Left forelimb (tissue), 1 donor: ENCODE data around the gene MRPL53.

Source experiments
- DNase-seq: peaks from one replicate; pipeline ENCODE4 v3.0.0-alpha.2; 2018; ENCODE audit warnings: low spot score

MRPL53 gene

DNA sequence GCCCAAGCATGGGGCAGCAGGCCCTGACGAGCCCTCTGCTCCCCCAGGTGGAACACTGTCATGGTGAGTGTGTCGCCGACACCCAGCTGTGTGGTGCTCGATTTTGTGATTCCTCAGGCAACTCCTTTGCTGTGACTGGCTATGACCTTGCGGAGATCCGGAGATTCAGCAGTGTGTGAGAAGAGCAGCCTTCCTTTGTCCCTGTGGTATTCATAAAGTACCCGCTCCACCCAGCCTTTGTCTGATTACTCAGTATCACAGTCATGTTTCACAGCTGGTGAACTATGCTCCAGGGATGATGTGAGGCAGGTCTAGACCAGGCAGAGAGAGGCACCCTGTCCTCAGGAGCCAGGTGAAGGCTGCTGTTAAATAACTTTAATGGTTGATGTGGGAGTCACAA is 47.0 kb downstream of the MRPL53 start:
- no peak for DNase-seq

DNA sequence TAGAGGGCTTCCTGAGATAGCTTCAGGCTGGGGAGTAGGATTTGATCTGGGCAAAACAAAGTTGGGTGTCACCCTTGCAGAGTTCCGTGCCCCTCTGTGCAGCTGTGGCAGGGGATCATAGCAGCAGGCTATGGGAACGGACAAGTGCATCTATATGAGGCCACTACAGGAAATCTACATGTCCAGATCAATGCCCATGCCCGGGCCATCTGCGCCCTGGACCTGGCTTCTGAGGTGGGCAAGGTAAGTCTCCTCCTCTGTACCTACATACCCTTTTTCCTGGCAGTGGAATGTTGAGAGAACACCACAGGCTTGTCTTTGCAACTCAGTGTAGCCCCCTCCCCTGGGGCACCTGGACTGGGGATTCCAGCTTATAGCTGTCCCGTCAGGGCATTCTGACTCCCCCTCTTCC is 47.5 kb downstream of the MRPL53 start:
- no peak for DNase-seq

DNA sequence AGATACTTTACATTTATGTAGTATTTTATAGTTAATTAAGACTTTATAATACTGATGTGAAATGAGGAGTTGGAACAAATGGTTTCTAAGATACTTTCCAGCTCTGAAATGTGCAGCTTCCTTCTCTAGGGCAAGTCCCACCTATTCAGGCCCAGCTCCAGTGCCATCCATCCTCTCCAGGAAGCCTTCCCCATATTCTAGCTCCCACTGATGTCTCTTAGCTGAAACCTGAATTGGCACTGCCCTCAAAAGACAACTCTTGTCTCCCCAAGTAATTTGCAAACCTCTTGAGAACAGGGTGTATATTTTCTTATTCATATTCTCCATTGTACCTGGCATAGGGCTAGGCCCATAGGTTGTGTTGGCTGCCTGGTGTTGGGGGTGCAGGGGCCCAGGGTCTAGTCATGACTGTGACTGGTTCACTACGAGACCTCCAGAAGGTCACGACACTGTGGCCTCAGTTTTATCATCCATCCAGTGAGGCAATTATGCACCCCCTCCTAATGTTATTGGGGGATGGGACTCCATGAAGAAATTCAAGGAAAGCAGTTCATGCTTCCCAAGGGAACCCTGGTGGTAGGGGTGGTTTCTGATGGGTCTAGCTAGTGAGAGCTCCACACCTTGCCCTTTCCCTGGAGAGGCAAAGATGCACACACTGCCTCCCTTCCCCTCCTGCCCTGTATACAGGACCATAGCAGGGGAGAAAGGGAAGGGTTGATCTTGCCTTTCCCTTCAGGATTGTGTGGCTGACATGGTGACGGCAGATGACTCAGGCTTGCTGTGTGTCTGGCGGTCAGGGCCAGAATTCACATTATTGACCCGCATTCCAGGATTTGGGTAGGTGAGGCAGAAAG is 48.1 kb downstream of the MRPL53 start:
- DNase-seq, result no peak

DNA sequence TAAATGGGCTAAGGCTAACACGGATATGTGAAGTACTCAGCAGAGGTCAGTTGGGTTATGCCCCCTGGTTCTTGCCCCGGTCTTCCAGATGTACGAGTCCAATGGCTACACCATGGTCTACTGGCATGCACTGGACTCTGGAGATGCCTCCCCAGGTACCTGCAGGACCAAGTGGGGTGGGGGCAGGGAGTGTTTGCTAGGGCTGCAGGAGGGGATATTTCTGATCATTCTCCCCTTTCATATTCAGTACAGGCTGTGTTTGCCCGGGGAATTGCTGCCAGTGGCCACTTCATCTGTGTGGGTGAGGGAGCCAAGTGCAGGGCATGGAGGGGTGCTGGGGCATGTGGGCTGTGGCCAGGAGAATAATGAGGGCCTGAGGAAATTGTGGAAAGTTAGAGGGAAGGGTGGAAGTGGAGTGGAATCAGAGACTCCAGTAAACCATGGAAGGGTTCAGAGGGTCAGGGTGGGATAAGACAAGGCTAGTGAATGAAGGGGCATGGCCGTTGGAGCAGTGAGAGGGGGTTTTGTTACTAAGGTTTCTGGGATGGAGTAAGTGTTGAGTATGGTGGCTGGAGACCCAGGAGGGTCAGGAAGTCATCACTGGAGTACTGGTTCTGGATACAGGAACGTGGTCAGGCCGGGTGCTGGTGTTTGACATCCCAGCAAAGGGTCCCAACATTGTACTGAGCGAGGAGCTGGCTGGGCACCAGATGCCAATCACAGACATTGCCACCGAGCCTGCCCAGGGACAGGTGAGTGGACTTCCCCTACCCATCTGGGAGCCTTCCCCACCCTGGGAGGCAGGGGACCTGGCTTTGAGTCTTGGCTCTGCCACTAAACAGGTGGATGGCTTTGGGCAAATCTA is 49.0 kb downstream of the MRPL53 start:
- no peak for DNase-seq
